ENCODE data around the gene ZNF33A. TPM values are rescaled to one million over a fixed set of nuclear protein-coding genes. Genes with fewer than 3 reads are reported as not detected.
"Not testable (repeated sequence)": the region's sequence is repeated elsewhere in the genome, so short reads cannot be mapped to it uniquely, and the experiment has no call there.

ZNF33A gene
- total RNA-seq, 1 donor from 2014 or later: 8.0 TPM

DNA sequence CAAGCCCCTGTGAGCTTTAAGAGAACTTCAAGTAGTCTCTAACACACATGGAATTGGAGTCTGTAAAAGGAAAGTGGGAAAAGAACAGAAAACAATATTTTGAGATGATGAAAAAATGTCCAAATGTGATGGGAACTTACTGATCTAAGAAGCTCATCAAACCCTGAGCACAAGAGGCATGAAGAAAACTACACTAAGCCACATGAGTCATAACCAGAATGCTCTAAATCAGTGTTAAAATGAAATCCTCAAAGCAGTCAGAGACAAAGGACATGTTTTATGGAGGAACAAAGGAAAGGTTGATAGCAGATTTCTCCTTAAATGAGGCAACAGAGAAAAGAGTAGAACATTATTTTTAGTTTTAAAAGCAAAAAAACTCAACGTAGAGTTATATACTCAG, 37.2 kb downstream of the ZNF33A start:
- TF ChIP-seq, protein P1, sequence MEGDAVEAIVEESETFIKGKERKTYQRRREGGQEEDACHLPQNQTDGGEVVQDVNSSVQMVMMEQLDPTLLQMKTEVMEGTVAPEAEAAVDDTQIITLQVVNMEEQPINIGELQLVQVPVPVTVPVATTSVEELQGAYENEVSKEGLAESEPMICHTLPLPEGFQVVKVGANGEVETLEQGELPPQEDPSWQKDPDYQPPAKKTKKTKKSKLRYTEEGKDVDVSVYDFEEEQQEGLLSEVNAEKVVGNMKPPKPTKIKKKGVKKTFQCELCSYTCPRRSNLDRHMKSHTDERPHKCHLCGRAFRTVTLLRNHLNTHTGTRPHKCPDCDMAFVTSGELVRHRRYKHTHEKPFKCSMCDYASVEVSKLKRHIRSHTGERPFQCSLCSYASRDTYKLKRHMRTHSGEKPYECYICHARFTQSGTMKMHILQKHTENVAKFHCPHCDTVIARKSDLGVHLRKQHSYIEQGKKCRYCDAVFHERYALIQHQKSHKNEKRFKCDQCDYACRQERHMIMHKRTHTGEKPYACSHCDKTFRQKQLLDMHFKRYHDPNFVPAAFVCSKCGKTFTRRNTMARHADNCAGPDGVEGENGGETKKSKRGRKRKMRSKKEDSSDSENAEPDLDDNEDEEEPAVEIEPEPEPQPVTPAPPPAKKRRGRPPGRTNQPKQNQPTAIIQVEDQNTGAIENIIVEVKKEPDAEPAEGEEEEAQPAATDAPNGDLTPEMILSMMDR (IDR thresholded peaks at IDR 0.05): no peak
- Histone ChIP-seq H3K4me1 (no peaks in the 10 kb centered on the region), H3K4me3 (no peak overlapping the region), H3K9me3 (peaks cover 5 to 30% of the 10 kb centered on the region in 2 donors), H3K27ac (no peak overlapping the region), H3K36me3 (peaks cover 17 to 65% of the 10 kb centered on the region in 2 donors), H3K27me3 (no peaks in the 10 kb centered on the region)
- intact Hi-C loops (cut with DNase I): no loop called here
- no peak for DNase-seq (ENCODE audit: low spot score in 2 of 2)

DNA sequence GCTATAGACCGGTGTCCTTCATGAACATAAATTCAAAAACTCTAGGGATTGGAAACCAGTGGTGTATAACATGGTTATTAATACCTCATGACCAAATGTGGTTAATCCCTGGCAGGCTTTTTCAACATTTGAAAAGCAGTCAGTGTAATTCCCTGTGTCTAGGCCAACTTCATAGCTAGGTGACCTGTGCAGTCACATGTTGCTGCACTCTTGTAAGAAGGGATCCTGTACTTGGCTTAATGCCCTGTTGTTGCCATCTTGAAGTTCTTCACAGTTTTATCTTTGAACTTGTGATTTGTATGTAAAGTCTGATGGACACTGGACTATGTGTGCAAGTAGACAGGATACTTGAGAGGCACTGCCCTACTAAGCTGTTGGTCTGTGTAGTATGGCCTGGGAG, 39.7 kb downstream of the ZNF33A start:
- Histone ChIP-seq H3K36me3 (peaks cover 30 to 76% of the 10 kb centered on the region in 2 donors), H3K4me3 (no peak overlapping the region)

DNA sequence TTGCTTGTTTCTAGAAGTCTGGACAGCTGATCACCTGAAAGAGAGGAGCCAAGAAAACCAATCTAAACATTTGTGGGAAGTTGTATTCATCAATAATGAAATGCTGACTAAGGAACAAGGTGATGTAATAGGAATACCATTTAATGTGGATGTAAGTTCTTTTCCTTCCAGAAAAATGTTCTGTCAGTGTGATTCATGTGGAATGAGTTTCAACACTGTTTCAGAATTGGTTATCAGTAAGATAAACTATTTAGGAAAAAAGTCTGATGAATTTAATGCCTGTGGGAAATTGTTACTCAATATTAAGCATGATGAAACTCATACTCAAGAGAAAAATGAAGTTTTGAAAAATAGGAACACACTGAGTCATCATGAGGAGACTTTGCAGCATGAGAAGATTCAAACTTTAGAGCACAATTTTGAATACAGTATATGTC, 43.9 kb downstream of the ZNF33A start:
- intact Hi-C loops (cut with DNase I): no loop called here

More for the DNA sequence above, 39.7 kb downstream of the ZNF33A start:
- no peaks in the 10 kb centered on the region for H3K27me3 ChIP-seq
- no peaks in the 10 kb centered on the region for H3K4me1 ChIP-seq
- DNase-seq (ENCODE audit: low spot score in 2 of 2): no peak
- peaks cover 26 to 55% of the 10 kb centered on the region in 2 donors for H3K9me3 ChIP-seq
- intact Hi-C loops (cut with DNase I): no loop called here
- H3K27ac ChIP-seq: no peak overlapping the region
- TF ChIP-seq, protein P1 (IDR thresholded peaks at IDR 0.05): no peak

DNA sequence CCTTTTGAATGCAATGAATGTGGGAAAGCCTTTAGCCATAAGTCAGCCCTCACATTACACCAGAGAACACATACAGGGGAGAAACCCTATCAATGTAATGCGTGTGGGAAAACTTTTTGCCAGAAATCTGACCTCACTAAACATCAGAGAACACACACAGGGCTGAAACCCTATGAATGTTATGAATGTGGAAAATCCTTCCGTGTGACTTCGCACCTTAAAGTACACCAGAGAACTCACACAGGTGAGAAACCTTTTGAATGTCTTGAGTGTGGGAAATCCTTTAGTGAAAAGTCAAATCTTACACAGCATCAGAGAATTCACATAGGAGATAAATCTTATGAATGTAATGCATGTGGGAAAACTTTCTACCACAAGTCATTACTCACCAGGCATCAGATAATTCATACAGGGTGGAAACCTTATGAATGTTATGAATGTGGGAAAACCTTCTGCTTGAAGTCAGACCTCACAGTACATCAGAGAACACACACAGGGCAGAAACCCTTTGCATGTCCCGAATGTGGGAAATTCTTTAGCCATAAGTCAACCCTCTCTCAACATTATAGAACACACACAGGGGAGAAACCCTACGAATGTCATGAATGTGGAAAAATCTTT, 44.9 kb downstream of the ZNF33A start:
- H3K9me3 ChIP-seq: peaks cover 33 to 72% of the 10 kb centered on the region in 2 donors
- intact Hi-C loops (cut with DNase I): not testable (repeated sequence)

More for the DNA sequence above, 43.9 kb downstream of the ZNF33A start:
- no peak overlapping the region for H3K27ac ChIP-seq
- no peaks in the 10 kb centered on the region for H3K27me3 ChIP-seq
- no peak for DNase-seq (ENCODE audit: low spot score in 2 of 2)
- no peak overlapping the region for H3K4me3 ChIP-seq
- H3K36me3 ChIP-seq: peaks cover 49 to 78% of the 10 kb centered on the region in 2 donors
- TF ChIP-seq, protein P1 (IDR thresholded peaks at IDR 0.05): no peak
- peaks cover 33 to 74% of the 10 kb centered on the region in 2 donors for H3K9me3 ChIP-seq
- no peaks in the 10 kb centered on the region for H3K4me1 ChIP-seq

DNA sequence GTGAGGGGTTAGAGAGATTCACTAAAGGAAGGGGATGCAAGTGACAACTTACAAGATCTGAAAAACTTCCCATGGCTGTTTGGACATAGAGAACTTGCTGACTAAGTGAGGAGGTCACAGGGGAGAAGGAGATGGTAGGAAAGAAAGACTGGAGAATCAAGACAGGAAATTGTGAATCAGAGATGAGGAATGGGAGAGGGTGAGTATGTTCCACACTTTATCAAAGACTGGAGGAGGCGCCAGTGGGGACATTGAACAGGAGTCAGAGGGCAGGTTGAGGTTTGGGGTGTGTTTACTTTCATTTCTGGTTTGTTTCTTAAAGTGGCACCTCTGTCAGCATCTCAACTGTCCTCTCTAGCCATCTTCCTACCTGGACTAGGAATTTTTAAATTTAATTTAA, 59.2 kb downstream of the ZNF33A start:
- H3K36me3 ChIP-seq; intact Hi-C loops (cut with DNase I); H3K27me3 ChIP-seq; H3K27ac ChIP-seq; H3K4me3 ChIP-seq; DNase-seq (ENCODE audit: low spot score in 2 of 2); H3K4me1 ChIP-seq: not testable (repeated sequence)
- H3K9me3 ChIP-seq: peaks cover 0 to 13% of the 10 kb centered on the region in 2 donors

More for the DNA sequence above, 44.9 kb downstream of the ZNF33A start:
- not testable (repeated sequence) for H3K4me1 ChIP-seq; H3K27ac ChIP-seq; H3K27me3 ChIP-seq; H3K4me3 ChIP-seq; DNase-seq (ENCODE audit: low spot score in 2 of 2)
- H3K36me3 ChIP-seq: peaks cover 54 to 78% of the 10 kb centered on the region in 2 donors

DNA sequence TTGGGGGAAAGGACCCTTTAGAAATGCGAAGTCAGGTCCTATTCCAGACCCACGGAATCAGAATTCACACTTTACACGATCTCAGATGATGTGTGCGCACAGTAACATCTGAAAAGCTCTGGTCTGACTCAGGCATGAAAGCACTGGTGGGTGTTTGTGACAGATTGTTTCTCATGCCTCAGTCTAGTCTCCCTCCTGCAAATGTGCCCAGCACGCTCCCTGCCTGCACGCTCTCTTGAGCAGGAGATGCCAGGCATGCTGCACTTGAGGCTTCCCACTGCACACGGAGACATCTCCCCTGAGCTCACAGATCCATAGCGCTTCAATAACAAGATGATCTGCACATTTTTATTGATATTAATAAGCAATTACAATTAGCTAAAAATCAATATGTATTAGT, 60.0 kb downstream of the ZNF33A start:
- Histone ChIP-seq H3K27me3 (no peaks in the 10 kb centered on the region), H3K9me3 (peaks cover 0 to 10% of the 10 kb centered on the region in 2 donors), H3K36me3 (no peaks in the 10 kb centered on the region), H3K4me1 (no peaks in the 10 kb centered on the region), H3K4me3 (no peak overlapping the region), H3K27ac (no peak overlapping the region)
- intact Hi-C loops (cut with DNase I): no loop called here
- DNase-seq (ENCODE audit: low spot score in 2 of 2): no peak
- TF ChIP-seq, protein P1 (IDR thresholded peaks at IDR 0.05): no peak

Measured in ascending aorta (tissue), 2 donors.